ENCODE measurements around the gene ARHGAP22.

DNA sequence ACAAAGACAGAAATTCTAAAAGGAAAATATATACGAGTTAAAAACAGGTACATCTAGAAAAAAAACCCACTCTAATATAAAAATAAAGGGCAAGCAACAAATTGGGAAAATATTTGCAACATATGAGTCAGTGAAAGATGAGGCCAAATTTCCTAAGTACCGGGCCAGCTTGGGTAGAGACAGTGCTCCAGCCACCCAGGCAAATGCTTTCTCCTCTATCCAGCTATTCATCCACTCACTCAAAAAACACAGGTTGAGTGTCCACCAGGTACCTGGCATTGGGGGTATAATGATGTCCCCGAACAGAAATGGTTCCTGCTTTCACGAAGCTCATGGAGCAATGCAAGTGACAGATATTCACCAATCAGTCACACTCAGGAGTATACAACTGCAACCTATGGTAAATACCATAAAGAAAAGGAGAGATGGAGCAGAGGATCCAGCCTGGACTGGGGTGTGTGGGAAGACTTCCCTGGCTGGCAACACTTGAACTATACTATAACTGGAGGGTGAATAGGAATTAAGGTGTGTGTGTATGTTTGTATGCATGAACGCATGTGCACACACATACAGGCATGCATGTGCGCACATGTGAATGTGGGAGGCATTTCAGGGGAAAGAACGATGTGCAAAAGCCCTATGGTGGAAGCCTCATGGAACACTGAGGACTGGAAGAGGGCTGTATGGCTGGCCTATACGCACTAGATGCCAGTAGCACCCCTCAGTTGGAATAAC is 2.3 kb downstream of the ARHGAP22 start:
- TF ChIP-seq, protein P1, sequence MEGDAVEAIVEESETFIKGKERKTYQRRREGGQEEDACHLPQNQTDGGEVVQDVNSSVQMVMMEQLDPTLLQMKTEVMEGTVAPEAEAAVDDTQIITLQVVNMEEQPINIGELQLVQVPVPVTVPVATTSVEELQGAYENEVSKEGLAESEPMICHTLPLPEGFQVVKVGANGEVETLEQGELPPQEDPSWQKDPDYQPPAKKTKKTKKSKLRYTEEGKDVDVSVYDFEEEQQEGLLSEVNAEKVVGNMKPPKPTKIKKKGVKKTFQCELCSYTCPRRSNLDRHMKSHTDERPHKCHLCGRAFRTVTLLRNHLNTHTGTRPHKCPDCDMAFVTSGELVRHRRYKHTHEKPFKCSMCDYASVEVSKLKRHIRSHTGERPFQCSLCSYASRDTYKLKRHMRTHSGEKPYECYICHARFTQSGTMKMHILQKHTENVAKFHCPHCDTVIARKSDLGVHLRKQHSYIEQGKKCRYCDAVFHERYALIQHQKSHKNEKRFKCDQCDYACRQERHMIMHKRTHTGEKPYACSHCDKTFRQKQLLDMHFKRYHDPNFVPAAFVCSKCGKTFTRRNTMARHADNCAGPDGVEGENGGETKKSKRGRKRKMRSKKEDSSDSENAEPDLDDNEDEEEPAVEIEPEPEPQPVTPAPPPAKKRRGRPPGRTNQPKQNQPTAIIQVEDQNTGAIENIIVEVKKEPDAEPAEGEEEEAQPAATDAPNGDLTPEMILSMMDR (IDR thresholded peaks at IDR 0.05): no peak
- TF ChIP-seq POLR2AphosphoS5 (IDR thresholded peaks at IDR 0.05; ENCODE audit: insufficient read depth in 1 of 2, low read depth in 1 of 2): no peak

All from vagina (tissue), 2 donors.